IMR-90 (cell line): Measurements from ENCODE around the gene PAK1IP1. TPM values are rescaled to one million over a fixed set of nuclear protein-coding genes. Genes with fewer than 3 reads are reported as not detected.
"Not testable (repeated sequence)": the region's sequence is repeated elsewhere in the genome, so short reads cannot be mapped to it uniquely, and the experiment has no call there.

Experiments
- ATAC-seq: fragments of 200-7000 bp; cut with Tn5 transposase; 2 replicates; pipeline ENCODE4 v1.9.1; 2020; ENCODE audit warnings: low read depth, mild to moderate bottlenecking, moderate library complexity
- BruUV-seq: library from RNA; stranded (reverse); fragments of 400-500 nt; replicated peaks from 2 replicates; lab custom pipeline; 2021; lab: Mats Ljungman, UMichigan
- CTCF ChIA-PET: fragments of 300-600 bp; formaldehyde crosslinking; extraction: SDS; loops from one replicate; lab custom pipeline; 2021; ENCODE audit warnings: antibody characterized with exemption; lab: Yijun Ruan, JAX
- POLR2A ChIA-PET: fragments of 300-600 bp; sonication (Branson Sonifier 250); formaldehyde crosslinking; loops from one replicate; lab custom pipeline; 2022; ENCODE audit warnings: antibody characterized with exemption; ENCODE audit not compliant: unreplicated experiment; lab: Charles Lee
- DNase-seq: peaks from one replicate; pipeline ENCODE4 v3.0.0; 2013
- H2AFZ ChIP-seq: replicated peaks from 2 replicates; pipeline ENCODE3; 2013; ENCODE audit warnings: low read length, mild to moderate bottlenecking; ENCODE audit not compliant: poor library complexity
- H2AK5ac ChIP-seq: 2 replicates; pipeline ENCODE4 v1.6.1; 2013; ENCODE audit warnings: low read depth, low read length, inconsistent platforms
- H2AK9ac ChIP-seq: replicated peaks from 2 replicates; pipeline ENCODE3; 2013; ENCODE audit warnings: mild to moderate bottlenecking, low read depth, low read length, moderate library complexity; ENCODE audit not compliant: poor library complexity
- H2BK120ac ChIP-seq: 2 replicates; pipeline ENCODE4 v1.6.1; 2013; ENCODE audit warnings: low read depth, low read length, inconsistent platforms
- H2BK15ac ChIP-seq: 3 replicates; pipeline ENCODE4 v1.6.1; 2013; ENCODE audit warnings: low read depth, low read length, inconsistent platforms
- H2BK20ac ChIP-seq: 2 replicates; pipeline ENCODE4 v1.6.1; 2013; ENCODE audit warnings: low read depth, mild to moderate bottlenecking, inconsistent platforms, low read length, moderate library complexity
- H2BK5ac ChIP-seq: 2 replicates; pipeline ENCODE4 v1.6.1; 2013; ENCODE audit warnings: mild to moderate bottlenecking, low read depth, low read length, inconsistent platforms; ENCODE audit not compliant: poor library complexity, severe bottlenecking
- H3K14ac ChIP-seq: replicated peaks from 2 replicates; pipeline ENCODE4 v1.6.1; 2013; ENCODE audit warnings: low read depth, low read length, inconsistent platforms
- H3K18ac ChIP-seq: 2 replicates; pipeline ENCODE4 v1.6.1; 2013; ENCODE audit warnings: low read depth, low read length, control low read depth
- H3K23ac ChIP-seq: 2 replicates; pipeline ENCODE4 v1.6.1; 2013; ENCODE audit warnings: low read depth, low read length, inconsistent platforms
- H3K27ac ChIP-seq: 2 replicates; pipeline ENCODE4 v1.5.1; 2013; ENCODE audit warnings: mild to moderate bottlenecking, control low read depth, low read length; ENCODE audit not compliant: insufficient read depth
- H3K27me3 ChIP-seq: 2 replicates; pipeline ENCODE4 v1.6.1; 2013; ENCODE audit warnings: low read length; ENCODE audit not compliant: control insufficient read depth, insufficient read depth
- H3K36me3 ChIP-seq: 2 replicates; pipeline ENCODE4 v1.6.1; 2013; ENCODE audit warnings: low read length, mixed read lengths; ENCODE audit not compliant: control insufficient read depth, insufficient read depth
- H3K4ac ChIP-seq: 2 replicates; pipeline ENCODE4 v1.6.1; 2013; ENCODE audit warnings: low read depth, low read length, inconsistent platforms
- H3K4me1 ChIP-seq: 2 replicates; pipeline ENCODE4 v1.6.1; 2013; ENCODE audit warnings: low read length, mixed read lengths; ENCODE audit not compliant: control insufficient read depth, insufficient read depth
- H3K4me2 ChIP-seq: 2 replicates; pipeline ENCODE4 v1.6.1; 2013; ENCODE audit warnings: low read depth, mild to moderate bottlenecking, control low read depth, low read length, moderate library complexity
- H3K4me3 ChIP-seq: 2 replicates; pipeline ENCODE4 v1.5.1; 2013; ENCODE audit warnings: low read depth, mild to moderate bottlenecking, control low read depth, low read length, moderate library complexity; ENCODE audit not compliant: insufficient read depth
- H3K56ac ChIP-seq: 2 replicates; pipeline ENCODE4 v1.6.1; 2013; ENCODE audit warnings: low read length, inconsistent platforms; ENCODE audit not compliant: insufficient read depth; ENCODE audit errors: extremely low read depth
- H3K79me1 ChIP-seq, 2 experiments: 2 replicates each; pipeline ENCODE4 v1.6.1; 2013; ENCODE audit warnings: low read length in 2 of 2, inconsistent platforms in 1 of 2, low read depth in 1 of 2
- H3K9ac ChIP-seq: 2 replicates; pipeline ENCODE4 v1.6.1; 2013; ENCODE audit warnings: low read depth, low read length, control low read depth
- H3K9me1 ChIP-seq: 2 replicates; pipeline ENCODE4 v1.6.1; 2013; ENCODE audit warnings: low read length, inconsistent platforms; ENCODE audit not compliant: insufficient read depth
- H3K9me3 ChIP-seq: 2 replicates; pipeline ENCODE4 v1.6.1; 2013; ENCODE audit warnings: low read length; ENCODE audit not compliant: control insufficient read depth, insufficient read depth
- H4K20me1 ChIP-seq: 2 replicates; pipeline ENCODE4 v1.6.1; 2013; ENCODE audit warnings: low read length, inconsistent platforms; ENCODE audit not compliant: insufficient read depth
- H4K5ac ChIP-seq: 2 replicates; pipeline ENCODE4 v1.6.1; 2013; ENCODE audit warnings: mild to moderate bottlenecking, low read depth, low read length, control low read depth
- H4K8ac ChIP-seq, 2 experiments: 2 replicates each; pipeline ENCODE4 v1.6.1; 2013; ENCODE audit warnings: low read depth in 2 of 2, low read length in 2 of 2, control low read depth in 1 of 2, inconsistent platforms in 1 of 2
- H4K91ac ChIP-seq: 2 replicates; pipeline ENCODE4 v1.6.1; 2013; ENCODE audit warnings: low read depth, low read length, inconsistent platforms; ENCODE audit not compliant: insufficient read depth
- WGBS, 2 experiments: methylation state at CpG; one replicate each; pipeline versions ENCODE4 v1.1.5 to v1.1.7; 2013; ENCODE audit warnings: missing lambda C conversion rate in 2 of 2; ENCODE audit not compliant: insufficient read length in 1 of 2; ENCODE audit errors: extremely low coverage in 2 of 2; 5-methylcytosine and 5-hydroxymethylcytosine counted together
- dilution Hi-C: fragments of 300-500 bp; cut with HindIII; formaldehyde crosslinking; loops from one replicate; pipeline ENCODE4 v1.14.3; 2018; ENCODE audit warnings: low sequenced_read_pairs; ENCODE audit not compliant: unreplicated experiment
- in situ Hi-C: fragments of 300-500 bp; cut with MboI; formaldehyde crosslinking; loops from 3 replicates; pipeline ENCODE4 v1.14.3; 2019; ENCODE audit warnings: low sequenced_read_pairs, inconsistent platforms, mixed read lengths
- intact Hi-C: fragments of 100-400 bp; cut with micrococcal nuclease; formaldehyde crosslinking; loops from 2 replicates; pipeline ENCODE4 v1.10.0; 2022
- polyA plus RNA-seq, 3 experiments: library from polyadenylated mRNA; depleted of rRNA; stranded (reverse); fragments of >200 nt; gene quantifications; 2 replicates each; pipeline ENCODE4 v1.2.3, GENCODE V29; 2012; ENCODE audit warnings: low replicate concordance in 1 of 3
- total RNA-seq: library from RNA; depleted of rRNA; stranded (reverse); fragments of >200 nt; gene quantifications from 2 replicates; pipeline ENCODE4 v1.2.3, GENCODE V29; 2012

PAK1IP1 gene
- total and polyA plus RNA-seq, 2 of the 4 experiments (the other 2 are of a cell fraction), result 16.9 to 22.9 TPM

- H3K18ac ChIP-seq, H3K9ac ChIP-seq, CTCF ChIA-PET: not testable (repeated sequence)
These were observed 34.2 kb upstream of the PAK1IP1 start for GRCh38 chr6:10660431-10661191.

More at GRCh38 chr6:10660431-10661191, 34.2 kb upstream of the PAK1IP1 start:
- H3K9me3 ChIP-seq, H3K4ac ChIP-seq, H3K56ac ChIP-seq, H3K4me1 ChIP-seq, intact Hi-C loops, H3K4me2 ChIP-seq, H4K91ac ChIP-seq, H3K79me1 ChIP-seq, H3K27me3 ChIP-seq, H2BK15ac ChIP-seq, DNase-seq, H2AFZ ChIP-seq, H3K36me3 ChIP-seq, H3K14ac ChIP-seq, H4K5ac ChIP-seq, H3K23ac ChIP-seq, in situ Hi-C loops, H2BK120ac ChIP-seq, H3K4me3 ChIP-seq, H2BK20ac ChIP-seq, dilution Hi-C loops, H4K20me1 ChIP-seq, H2AK9ac ChIP-seq, H3K27ac ChIP-seq, ATAC-seq, H2AK5ac ChIP-seq, H3K9me1 ChIP-seq, H2BK5ac ChIP-seq, POLR2A ChIA-PET, H4K8ac ChIP-seq, BruUV-seq: not testable (repeated sequence)
- WGBS, 2 experiments, result 87% methylated on average over 5 of the region's 11 CpGs; no CpG with 5 or more reads in 1 of the 2 experiments
